ENCODE data around the gene ASTN1.

The ASTN1 gene

GRCh38 chr1:176866011-176866714, 298.3 kb downstream of the ASTN1 start:
- DNase-seq = no peak

- DNase-seq = no peak
These were observed 300.3 kb downstream of the ASTN1 start for GRCh38 chr1:176864211-176864610.

GRCh38 chr1:176863613-176864012, 300.9 kb downstream of the ASTN1 start:
- no peak for DNase-seq

- no peak for DNase-seq
These were observed 306.0 kb downstream of the ASTN1 start for GRCh38 chr1:176858433-176858916.

- no peak for DNase-seq
These were observed 306.9 kb downstream of the ASTN1 start for GRCh38 chr1:176857632-176858031.

- no peak for DNase-seq
These were observed 309.5 kb downstream of the ASTN1 start for GRCh38 chr1:176854758-176855745.

GRCh38 chr1:176854121-176854520, 310.4 kb downstream of the ASTN1 start:
- DNase-seq = no peak

- no peak for DNase-seq
These were observed 311.0 kb downstream of the ASTN1 start for GRCh38 chr1:176853503-176853902.

GRCh38 chr1:176852124-176852523, 312.4 kb downstream of the ASTN1 start:
- no peak for DNase-seq

- no peak for DNase-seq
These were observed 313.6 kb downstream of the ASTN1 start for GRCh38 chr1:176850871-176851270.

GRCh38 chr1:176849281-176849680, 315.2 kb downstream of the ASTN1 start:
- no peak for DNase-seq

GRCh38 chr1:176847052-176847451, 317.5 kb downstream of the ASTN1 start:
- no peak for DNase-seq

GRCh38 chr1:176843352-176844297, 320.9 kb downstream of the ASTN1 start:
- no peak for DNase-seq

- no peak for DNase-seq
These were observed 323.3 kb downstream of the ASTN1 start for GRCh38 chr1:176841238-176841637.

GRCh38 chr1:176839216-176839615, 325.3 kb downstream of the ASTN1 start:
- no peak for DNase-seq

- DNase-seq = no peak
These were observed 326.1 kb downstream of the ASTN1 start for GRCh38 chr1:176838276-176838995.

- DNase-seq = no peak
These were observed 326.8 kb downstream of the ASTN1 start for GRCh38 chr1:176837708-176838107.

GRCh38 chr1:176831150-176831549, 333.4 kb downstream of the ASTN1 start:
- no peak for DNase-seq

- DNase-seq = no peak
These were observed 335.3 kb downstream of the ASTN1 start for GRCh38 chr1:176829261-176829660.

GRCh38 chr1:176826265-176826664, 338.2 kb downstream of the ASTN1 start:
- DNase-seq = no peak

- DNase-seq = no peak
These were observed 344.0 kb downstream of the ASTN1 start for GRCh38 chr1:176820391-176821031.
